ENCODE results near the gene DDX52.

Gene DDX52

DNA sequence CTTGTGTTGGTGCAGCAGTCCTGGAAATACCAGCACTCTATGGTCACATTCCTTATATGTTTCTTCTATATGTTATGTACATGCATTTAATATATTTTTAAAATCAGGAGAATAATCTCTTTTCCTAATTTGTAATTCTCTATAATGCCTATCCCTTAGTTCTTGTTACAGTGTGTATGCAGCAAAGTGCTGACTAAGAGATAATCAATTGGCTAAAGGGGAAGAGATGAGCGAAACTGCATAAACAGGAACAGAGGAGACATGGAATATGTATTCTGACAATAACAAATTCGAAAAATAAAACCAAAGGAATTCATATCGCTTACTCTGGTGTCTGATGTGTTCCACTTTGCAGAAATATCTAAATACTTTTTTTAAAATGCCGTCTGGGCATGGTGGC, 75.7 kb downstream of the DDX52 start:
- TF ChIP-seq, protein P1, sequence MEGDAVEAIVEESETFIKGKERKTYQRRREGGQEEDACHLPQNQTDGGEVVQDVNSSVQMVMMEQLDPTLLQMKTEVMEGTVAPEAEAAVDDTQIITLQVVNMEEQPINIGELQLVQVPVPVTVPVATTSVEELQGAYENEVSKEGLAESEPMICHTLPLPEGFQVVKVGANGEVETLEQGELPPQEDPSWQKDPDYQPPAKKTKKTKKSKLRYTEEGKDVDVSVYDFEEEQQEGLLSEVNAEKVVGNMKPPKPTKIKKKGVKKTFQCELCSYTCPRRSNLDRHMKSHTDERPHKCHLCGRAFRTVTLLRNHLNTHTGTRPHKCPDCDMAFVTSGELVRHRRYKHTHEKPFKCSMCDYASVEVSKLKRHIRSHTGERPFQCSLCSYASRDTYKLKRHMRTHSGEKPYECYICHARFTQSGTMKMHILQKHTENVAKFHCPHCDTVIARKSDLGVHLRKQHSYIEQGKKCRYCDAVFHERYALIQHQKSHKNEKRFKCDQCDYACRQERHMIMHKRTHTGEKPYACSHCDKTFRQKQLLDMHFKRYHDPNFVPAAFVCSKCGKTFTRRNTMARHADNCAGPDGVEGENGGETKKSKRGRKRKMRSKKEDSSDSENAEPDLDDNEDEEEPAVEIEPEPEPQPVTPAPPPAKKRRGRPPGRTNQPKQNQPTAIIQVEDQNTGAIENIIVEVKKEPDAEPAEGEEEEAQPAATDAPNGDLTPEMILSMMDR (conservative IDR thresholded peaks at IDR 0.05; ENCODE audit: low read depth, low read length), result no peak
- no peak for DNase-seq (ENCODE audit: low read depth)
- no peak overlapping the region for H3K4me3 ChIP-seq (ENCODE audit: low read depth, low read length)

DNA sequence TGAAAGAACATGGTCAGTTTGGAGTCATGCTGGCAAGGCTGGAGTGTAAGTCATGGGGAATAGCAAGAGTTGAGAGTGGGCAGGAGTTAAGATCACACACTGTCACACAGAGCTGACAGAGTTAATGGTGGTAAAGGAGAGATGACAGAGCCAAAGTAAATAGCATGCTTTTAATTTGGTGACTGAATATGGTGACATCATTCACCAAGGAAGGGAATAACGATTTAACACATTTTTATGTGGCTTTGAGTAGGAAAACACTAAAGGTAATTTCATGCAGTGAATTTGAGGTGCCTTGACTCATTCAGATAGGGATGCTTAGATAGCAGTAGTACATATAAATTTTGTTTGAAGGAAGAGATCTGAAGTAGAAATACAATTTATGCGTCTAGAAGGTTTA, 76.1 kb downstream of the DDX52 start:
- no peak for DNase-seq (ENCODE audit: low read depth)
- TF ChIP-seq, protein P1 (conservative IDR thresholded peaks at IDR 0.05; ENCODE audit: low read depth, low read length), result no peak
- H3K4me3 ChIP-seq (ENCODE audit: low read depth, low read length), result no peak overlapping the region

DNA sequence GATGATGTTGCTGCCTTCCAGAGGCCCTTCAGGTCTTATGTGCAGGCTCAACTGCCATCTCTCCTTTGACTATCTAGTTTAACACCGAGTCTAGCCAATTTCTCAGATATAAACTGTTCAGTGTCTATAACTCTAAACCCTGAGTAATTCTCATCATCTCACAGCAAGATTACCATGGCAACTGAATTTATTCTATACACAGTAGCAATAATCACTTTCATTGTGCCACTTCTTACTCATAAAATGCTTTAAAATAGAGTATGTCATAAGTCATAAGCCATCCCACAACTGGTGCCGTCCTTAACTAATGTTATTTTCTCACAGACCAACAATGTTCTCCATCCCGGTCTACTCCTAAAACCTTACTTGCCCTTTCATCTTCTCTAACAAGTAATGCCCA, 79.0 kb downstream of the DDX52 start:
- no peak overlapping the region for H3K4me3 ChIP-seq (ENCODE audit: low read depth, low read length)
- TF ChIP-seq, protein P1 (conservative IDR thresholded peaks at IDR 0.05; ENCODE audit: low read depth, low read length), result no peak
- no peak for DNase-seq (ENCODE audit: low read depth)

DNA sequence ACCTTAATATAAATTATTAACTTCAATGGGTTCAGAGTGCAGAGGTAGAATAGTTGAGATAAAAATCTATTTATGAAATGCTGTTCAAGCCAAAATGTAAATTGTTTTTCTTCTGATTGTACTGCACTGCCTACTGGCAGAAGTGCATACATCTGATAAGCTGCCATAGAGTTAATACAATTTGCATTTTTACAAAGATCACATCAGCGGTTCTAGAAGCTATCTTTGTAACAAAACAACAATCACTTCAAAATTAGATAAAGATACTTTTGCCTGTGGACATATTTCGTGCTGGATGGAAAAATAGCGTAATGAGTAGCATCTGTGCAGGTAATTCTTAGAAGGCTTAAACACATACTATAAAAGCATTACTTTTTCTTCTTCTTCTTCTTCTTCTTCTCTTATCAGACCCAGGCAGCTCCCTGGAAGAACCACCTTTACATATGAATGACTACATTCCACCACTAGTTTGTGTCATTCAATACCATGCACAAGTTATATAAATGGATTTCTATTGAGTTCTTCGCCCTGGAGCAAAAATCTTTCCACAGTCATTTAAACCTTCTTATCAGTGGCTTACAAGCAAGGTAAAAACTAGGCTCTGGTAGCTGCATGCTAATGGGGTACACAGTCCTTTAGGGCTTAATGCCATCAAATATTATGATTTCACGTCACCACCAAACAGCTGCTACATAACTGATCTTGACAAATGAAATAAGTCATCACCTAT, 81.1 kb downstream of the DDX52 start:
- H3K4me3 ChIP-seq (ENCODE audit: low read depth, low read length), result no peak overlapping the region
- no peak for DNase-seq (ENCODE audit: low read depth)
- TF ChIP-seq, protein P1 (conservative IDR thresholded peaks at IDR 0.05; ENCODE audit: low read depth, low read length), result no peak

Data from choroid plexus epithelial cell (primary cell).